ENCODE results near the gene NOL3.

The NOL3 gene

DNA sequence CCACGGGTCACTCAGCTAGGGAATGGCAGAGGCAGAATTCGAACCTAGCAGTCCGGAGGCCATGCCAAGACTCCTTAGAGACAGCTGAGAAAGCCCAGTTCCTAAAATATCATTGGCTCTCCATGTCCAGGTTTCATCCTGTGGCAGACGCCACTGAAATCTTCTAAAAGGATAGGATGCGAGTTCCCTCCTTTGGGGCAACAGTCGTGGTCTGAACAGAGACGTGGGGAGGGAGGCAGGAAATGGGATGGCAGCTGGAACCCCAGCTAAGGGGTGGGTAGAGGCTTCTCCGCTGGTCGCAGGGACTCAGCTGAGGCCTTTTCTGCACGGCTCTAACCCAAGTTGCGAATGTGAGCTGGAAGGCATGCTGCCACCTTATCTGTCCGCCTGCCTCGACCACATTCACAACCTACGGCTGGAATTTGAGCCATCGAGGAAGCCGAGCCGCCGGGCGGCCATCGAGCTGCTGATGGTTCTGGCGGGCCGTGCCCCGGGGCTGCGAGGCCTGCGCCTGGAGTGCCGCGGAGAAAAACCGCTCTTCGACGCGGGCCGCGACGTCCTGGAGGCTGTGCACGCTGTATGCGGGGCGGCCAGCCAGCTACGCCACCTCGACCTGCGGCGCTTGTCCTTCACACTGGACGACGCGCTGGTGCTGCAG is 7.7 kb upstream of the NOL3 start:
- Mint-ChIP-seq H3K36me3 (ENCODE audit: low read depth) (no peaks in the 10 kb centered on the region), H3K27me3 (peaks cover 43% of the 10 kb centered on the region), H3K4me1 (ENCODE audit: low read depth) (peaks cover 56% of the 10 kb centered on the region), H3K27ac (no peak overlapping the region), H3K4me3 (peak overlapping the region; percentile 13), H3K9me3 (no peaks in the 10 kb centered on the region)

DNA sequence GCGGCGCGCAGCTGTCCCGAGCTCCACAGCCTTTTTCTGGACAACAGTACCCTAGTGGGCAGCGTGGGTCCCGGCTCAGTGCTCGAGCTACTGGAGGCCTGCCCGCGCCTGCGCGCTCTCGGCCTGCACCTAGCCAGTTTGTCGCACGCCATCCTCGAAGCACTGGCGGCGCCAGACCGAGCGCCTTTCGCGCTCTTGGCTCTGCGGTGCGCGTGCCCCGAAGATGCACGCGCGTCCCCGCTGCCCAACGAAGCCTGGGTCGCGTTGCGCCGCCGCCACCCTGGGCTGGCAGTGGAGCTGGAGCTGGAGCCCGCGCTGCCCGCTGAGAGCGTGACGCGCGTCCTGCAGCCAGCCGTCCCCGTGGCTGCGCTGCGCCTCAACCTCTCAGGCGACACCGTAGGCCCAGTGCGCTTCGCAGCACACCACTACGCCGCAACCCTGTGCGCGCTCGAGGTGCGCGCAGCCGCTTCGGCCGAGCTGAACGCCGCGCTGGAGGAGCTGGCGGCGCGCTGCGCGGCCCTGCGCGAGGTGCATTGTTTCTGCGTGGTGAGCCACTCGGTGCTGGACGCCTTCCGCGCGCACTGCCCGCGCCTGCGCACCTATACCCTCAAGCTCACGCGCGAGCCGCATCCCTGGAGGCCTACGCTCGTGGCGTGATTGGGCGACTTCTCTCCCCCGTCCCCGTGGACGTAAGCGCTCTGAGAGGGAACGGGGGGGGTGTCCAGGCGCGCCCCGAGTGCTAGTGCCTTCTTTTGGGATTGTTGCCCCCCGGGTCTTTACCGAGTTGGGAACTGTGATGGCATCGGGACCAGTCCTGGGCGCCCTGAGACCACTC is 7.0 kb upstream of the NOL3 start:
- Mint-ChIP-seq H3K4me1 (ENCODE audit: low read depth) (peaks cover 49% of the 10 kb centered on the region), H3K4me3 (peak overlapping the region; percentile 10), H3K9me3 (no peaks in the 10 kb centered on the region), H3K27ac (no peak overlapping the region), H3K36me3 (ENCODE audit: low read depth) (no peaks in the 10 kb centered on the region), H3K27me3 (peaks cover 50% of the 10 kb centered on the region)

DNA sequence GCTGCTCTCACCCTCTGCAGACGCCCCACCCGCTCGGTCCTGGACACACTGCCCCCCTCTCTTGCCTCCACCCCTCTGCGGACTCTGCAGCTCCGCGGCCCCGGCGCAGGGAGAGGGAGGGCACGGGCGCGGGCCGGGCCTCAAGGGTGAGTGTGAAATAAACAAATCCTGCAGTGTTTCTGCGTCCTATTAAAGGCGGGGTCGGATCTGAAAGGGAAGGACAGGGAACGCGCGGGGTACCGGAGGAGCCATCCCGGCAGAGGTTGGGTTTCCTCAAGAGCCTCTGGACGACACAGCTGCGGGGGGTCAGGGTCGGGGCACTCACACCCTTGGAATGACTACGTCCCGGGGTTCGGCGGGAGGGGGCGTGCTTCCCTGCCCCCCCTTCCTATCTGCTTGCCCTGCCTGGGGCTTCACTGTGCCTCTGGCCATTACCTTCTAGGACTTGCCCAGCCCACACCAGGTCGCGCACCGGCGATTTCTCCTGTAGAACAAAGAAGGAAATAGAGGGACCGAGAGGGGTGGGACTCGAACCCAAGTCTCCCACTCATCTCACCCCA is 6.3 kb upstream of the NOL3 start:
- peaks cover 57% of the 10 kb centered on the region for H3K27me3 Mint-ChIP-seq
- H3K27ac Mint-ChIP-seq: no peak overlapping the region

DNA sequence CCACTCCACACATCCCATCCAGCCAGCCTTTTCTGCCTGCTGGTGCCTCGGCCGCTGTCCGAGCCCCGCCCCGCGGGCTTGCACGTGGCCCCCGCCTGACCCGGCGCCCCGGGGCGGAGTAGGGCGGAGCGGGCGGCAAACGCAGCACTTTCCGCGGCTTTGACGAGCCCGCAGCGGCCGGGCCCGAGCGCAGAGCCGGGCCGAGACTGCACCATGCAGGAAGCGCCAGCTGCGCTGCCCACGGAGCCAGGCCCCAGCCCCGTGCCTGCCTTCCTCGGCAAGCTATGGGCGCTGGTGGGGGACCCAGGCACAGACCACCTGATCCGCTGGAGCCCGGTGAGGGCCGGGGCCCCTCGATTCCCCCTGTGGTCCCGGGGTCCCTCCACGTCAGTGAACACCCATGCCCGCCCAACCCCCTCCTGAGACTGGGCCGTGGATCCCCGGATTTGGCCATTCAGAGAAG is 5.7 kb upstream of the NOL3 start, which contains the start of gene HSF4:
TSS of gene HSF4 (plus strand) at position 147 of the 463 bp plus-strand sequence. CDS start at position 214, 67 bp downstream.
- H3K27me3 Mint-ChIP-seq: peaks cover 61% of the 10 kb centered on the region
- peaks cover 41% of the 10 kb centered on the region for H3K4me1 Mint-ChIP-seq (ENCODE audit: low read depth)
- H3K27ac Mint-ChIP-seq: no peak within 1 kb of the TSS
- H3K36me3 Mint-ChIP-seq (ENCODE audit: low read depth): no peaks in the 10 kb centered on the region
- H3K4me3 Mint-ChIP-seq: peak within 1 kb of the TSS; percentile 10
- H3K9me3 Mint-ChIP-seq: no peaks in the 10 kb centered on the region

More for the DNA sequence above, 6.3 kb upstream of the NOL3 start:
- Mint-ChIP-seq H3K4me1 (ENCODE audit: low read depth) (peaks cover 42% of the 10 kb centered on the region), H3K4me3 (peak overlapping the region; percentile 10), H3K36me3 (ENCODE audit: low read depth) (no peaks in the 10 kb centered on the region), H3K9me3 (no peaks in the 10 kb centered on the region)

DNA sequence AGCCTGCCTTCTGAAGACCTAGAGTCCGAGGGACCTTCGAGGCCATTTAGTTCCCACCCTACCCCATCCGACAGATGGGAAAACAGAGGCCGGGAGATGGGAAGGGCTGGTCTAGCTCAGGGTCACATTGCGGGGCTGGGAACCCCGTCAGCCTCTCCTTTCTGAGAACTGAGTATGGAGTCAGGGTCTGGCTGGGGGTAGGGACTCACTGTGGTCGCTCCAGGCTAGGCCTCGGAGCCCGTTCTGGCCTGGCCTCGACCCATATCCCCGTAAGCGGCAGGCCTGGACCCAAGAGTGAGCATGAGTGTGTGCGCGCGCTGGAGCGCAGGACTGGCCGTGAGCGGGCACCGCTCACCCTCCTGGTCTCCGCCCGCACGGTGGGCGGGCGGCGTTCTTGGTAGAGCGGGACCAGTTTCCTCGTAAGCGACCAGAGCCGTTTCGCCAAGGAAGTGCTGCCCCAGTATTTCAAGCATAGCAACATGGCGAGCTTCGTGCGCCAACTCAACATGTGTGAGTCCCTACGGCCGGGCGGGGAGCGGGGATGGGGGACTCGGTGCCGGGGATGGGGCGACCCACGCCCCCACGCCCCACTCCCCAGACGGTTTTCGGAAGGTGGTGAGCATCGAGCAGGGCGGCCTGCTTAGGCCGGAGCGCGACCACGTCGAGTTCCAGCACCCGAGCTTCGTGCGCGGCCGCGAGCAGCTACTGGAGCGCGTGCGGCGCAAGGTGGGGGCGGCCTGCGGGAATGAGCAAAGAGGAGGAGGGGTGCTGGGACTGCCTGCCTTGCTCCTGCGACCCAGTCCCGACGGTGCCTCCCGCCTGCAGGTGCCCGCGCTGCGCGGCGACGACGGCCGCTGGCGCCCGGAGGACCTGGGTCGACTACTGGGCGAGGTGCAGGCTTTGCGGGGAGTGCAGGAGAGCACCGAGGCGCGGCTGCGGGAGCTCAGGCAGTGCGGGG is 4.9 kb upstream of the NOL3 start:
- Mint-ChIP-seq H3K36me3 (ENCODE audit: low read depth) (no peaks in the 10 kb centered on the region), H3K27me3 (peaks cover 67% of the 10 kb centered on the region), H3K9me3 (no peaks in the 10 kb centered on the region), H3K4me3 (no peak overlapping the region), H3K4me1 (ENCODE audit: low read depth) (peaks cover 43% of the 10 kb centered on the region), H3K27ac (no peak overlapping the region)

DNA sequence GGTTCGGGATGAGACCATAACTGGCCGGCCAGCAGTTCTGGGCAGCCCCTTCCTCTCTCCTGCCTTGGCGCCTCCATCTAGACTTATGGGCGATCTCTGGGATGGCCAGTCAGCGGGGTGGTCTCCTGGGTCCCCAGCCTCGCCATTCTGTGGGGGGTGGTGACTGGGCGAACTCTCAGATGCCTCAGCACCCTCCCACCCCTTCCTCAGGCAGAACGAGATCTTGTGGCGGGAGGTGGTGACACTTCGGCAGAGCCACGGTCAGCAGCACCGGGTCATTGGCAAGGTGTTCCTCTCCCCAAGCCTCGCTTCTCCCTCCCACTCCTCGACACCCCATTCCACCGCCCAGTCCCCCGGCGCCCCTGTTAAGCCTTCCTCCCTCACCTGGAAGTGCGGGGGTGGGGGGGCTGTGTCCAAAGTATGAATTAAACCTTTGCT is 4.2 kb upstream of the NOL3 start:
- no peak overlapping the region for H3K4me3 Mint-ChIP-seq
- H3K4me1 Mint-ChIP-seq (ENCODE audit: low read depth): peaks cover 41% of the 10 kb centered on the region
- H3K27ac Mint-ChIP-seq: no peak overlapping the region
- no peaks in the 10 kb centered on the region for H3K9me3 Mint-ChIP-seq
- H3K27me3 Mint-ChIP-seq: peaks cover 68% of the 10 kb centered on the region
- H3K36me3 Mint-ChIP-seq (ENCODE audit: low read depth): no peaks in the 10 kb centered on the region

DNA sequence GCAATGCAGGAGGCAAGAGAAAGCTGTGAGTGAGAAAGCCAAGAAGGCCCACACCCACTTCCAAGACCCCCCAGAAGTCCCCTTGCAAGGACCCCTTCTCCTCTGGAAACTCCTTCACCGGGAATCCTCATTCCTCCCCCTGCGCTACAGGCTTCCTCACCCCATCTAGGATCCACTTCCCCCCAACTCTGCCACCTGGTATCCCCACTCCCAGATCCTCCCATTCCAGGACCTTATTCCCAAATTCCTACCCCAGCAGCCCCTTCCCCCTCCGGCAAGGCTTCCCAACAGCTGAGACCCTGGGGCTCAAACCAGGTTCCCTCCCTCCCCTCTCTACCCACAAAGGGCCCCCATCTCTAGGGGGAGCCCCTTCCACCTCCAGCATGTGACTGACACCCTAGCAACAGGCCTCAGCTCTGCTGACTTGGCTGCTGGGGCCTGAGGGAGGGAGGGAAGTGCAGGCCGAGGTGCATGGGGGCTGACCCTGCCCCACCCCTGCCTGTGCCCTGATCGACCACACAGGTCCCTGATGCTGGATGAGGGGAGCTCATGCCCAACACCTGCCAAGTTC is 3.7 kb upstream of the NOL3 start:
- H3K27me3 Mint-ChIP-seq: peaks cover 70% of the 10 kb centered on the region
- no peaks in the 10 kb centered on the region for H3K9me3 Mint-ChIP-seq
- no peak overlapping the region for H3K27ac Mint-ChIP-seq
- H3K36me3 Mint-ChIP-seq (ENCODE audit: low read depth): no peaks in the 10 kb centered on the region
- H3K4me1 Mint-ChIP-seq (ENCODE audit: low read depth): peaks cover 39% of the 10 kb centered on the region
- no peak overlapping the region for H3K4me3 Mint-ChIP-seq

DNA sequence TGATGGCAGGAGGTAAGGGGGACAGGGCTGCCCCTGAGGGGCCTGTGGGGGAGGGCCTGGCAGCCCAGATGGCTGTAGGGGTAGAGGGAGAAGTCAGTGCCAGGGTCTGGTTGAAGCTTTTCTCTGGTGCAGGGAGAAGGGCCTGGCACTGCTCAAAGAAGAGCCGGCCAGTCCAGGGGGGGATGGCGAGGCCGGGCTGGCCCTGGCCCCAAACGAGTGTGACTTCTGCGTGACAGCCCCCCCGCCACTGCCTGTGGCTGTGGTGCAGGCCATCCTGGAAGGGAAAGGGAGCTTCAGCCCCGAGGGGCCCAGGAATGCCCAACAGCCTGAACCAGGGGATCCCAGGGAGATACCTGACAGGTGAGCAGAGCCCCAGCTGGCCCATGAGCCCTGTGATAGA is 2.8 kb upstream of the NOL3 start:
- Mint-ChIP-seq H3K4me3 (no peak overlapping the region), H3K36me3 (ENCODE audit: low read depth) (no peaks in the 10 kb centered on the region), H3K9me3 (no peaks in the 10 kb centered on the region), H3K27ac (no peak overlapping the region), H3K4me1 (ENCODE audit: low read depth) (peaks cover 30% of the 10 kb centered on the region), H3K27me3 (peaks cover 70% of the 10 kb centered on the region)

DNA sequence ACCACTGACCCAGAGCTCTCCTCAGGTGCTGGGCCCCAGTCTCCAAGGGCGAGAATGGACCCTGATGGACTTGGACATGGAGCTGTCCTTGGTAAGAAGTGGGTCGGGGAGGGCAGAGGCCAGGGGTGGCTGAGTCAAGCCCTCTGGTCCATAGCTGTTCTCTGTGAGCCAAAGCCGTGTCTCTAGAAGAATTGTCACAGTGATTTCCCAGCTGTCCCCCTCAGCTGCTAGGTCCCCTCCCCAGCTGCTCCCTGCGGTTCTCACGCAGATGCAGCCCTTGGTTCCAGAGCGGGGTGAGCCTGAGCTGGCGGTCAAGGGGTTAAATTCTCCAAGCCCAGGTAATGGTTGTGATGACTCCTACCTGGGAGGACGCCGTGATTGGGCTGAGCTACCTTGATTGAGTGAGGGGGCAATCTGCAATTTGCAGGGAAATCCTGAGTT is 1.3 kb upstream of the NOL3 start:
- H3K36me3 Mint-ChIP-seq (ENCODE audit: low read depth): no peaks in the 10 kb centered on the region
- H3K27ac Mint-ChIP-seq: no peak overlapping the region
- peaks cover 77% of the 10 kb centered on the region for H3K27me3 Mint-ChIP-seq
- no peaks in the 10 kb centered on the region for H3K9me3 Mint-ChIP-seq
- peaks cover 35% of the 10 kb centered on the region for H3K4me1 Mint-ChIP-seq (ENCODE audit: low read depth)
- H3K4me3 Mint-ChIP-seq: no peak overlapping the region

DNA sequence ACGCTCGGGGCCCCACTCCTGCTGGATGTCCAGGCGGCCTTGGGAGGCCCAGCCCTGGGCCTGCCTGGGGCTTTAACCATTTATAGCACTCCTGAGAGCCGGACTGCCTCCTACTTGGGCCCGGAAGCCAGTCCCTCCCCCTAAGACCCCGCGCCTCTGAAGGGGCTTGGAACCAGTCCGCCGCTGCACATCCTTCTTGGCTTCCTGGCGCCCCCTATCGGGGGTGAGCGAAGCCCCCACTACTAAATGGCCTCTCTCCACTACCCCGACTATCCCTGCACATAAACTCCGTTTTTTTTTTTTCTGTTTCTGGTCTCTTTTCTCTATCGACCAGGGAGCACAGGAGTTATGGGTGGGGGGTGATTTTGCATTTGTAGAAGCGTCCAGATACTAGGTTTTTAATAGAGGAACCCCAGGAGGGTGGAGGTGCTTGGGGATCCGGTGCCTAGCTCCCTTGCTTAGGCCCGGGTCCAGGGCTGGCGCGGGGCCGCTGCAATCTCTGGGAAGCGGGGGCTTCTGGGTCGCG is 633 bp upstream of the NOL3 start:
- Mint-ChIP-seq H3K27me3 (peaks cover 74% of the 10 kb centered on the region), H3K36me3 (ENCODE audit: low read depth) (no peaks in the 10 kb centered on the region), H3K4me3 (peak overlapping the region; percentile 70), H3K27ac (peak overlapping the region; percentile 49), H3K9me3 (no peaks in the 10 kb centered on the region), H3K4me1 (ENCODE audit: low read depth) (peaks cover 34% of the 10 kb centered on the region)

DNA sequence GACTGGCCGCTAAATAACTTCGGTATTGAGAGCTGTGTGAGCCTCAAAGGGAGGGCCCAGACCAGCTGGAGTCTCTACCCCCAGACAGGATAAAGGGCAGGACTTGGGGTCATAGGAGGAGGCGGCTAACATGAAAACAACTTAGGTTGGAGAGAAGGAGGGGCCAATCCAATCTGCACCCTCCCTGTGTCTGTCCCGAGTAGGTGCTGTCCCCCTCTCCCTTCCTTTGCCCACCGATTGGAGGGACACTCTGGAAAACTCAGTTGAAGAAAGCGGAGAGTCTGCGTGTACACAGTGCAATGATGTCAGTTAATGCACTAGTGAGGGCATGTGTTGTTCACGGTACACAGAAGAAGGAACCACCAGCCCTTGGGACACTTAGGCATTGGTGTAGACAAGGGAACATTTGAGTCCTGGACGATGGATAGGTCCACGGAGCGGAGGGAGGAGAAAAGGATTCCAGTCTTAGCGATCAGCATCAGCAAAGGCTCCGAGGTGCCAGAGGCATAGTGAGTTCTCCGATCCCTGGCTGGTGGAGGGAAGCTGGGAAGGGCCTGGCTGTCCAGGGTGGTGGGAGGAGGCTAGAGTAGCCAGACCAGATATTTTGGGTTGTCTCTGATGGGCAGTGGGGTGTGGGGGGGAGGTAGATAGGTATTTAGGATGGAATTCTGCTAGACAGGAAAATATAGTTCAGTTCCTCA is 761 bp downstream of the NOL3 start:
- no peaks in the 10 kb centered on the region for H3K36me3 Mint-ChIP-seq (ENCODE audit: low read depth)
- H3K4me1 Mint-ChIP-seq (ENCODE audit: low read depth): peaks cover 27% of the 10 kb centered on the region
- no peaks in the 10 kb centered on the region for H3K9me3 Mint-ChIP-seq
- H3K4me3 Mint-ChIP-seq: peak overlapping the region; percentile 62
- peaks cover 77% of the 10 kb centered on the region for H3K27me3 Mint-ChIP-seq
- H3K27ac Mint-ChIP-seq: no peak overlapping the region

DNA sequence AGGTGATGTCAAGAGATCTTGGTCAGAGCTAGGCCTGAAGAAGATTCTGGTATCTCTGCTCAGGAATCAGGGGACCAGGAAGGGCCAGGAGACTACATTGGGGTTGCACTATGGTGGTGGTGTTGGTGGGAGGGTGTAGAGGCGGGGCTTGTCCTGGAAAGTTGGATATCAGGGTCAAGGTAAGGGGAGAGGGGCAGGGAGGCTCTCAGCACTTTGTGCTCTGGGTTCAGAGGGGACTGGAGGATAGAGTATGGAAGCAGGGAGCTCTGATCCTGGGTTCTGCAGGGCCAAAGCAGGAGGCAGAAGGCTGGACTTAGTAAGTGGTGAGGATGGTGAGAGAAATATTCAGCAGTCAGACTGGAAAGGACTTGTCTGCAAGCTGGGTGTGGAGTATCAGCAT is 3.0 kb downstream of the NOL3 start:
- Mint-ChIP-seq H3K4me1 (ENCODE audit: low read depth) (peaks cover 39% of the 10 kb centered on the region), H3K9me3 (no peaks in the 10 kb centered on the region), H3K27ac (peak overlapping the region; percentile 76), H3K36me3 (ENCODE audit: low read depth) (no peaks in the 10 kb centered on the region), H3K4me3 (peak overlapping the region; percentile 81), H3K27me3 (peaks cover 75% of the 10 kb centered on the region)
